ENCODE measurements around the gene CARMIL1.

Gene CARMIL1

DNA sequence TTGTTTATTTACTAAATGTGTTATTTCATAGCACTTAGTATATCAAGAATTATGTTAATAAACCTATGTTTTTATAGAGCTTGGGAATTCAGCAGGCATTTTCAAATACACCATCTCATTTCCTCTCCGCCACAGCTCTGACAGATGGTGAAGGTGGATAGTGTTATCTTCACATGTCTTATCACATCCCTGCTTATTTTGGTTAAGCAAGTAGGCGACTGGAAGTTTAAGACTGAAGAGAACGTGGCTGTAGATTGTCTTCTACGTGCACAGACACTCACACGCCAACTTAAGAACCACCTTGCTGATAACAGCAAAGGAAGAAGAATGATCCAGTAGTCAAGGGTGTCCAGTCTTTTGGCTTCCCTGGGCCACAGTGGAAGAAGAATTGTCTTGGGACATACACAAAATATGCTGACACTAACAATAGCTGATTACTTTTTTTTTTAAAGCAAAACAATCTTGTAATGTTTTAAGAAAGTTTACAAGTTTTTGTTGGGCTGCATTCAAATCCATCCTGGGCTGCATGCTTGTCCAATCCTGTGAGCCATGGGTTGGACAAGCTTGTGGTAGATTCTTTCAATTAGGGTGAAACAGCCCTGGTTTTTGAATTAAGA lies 329.5 kb downstream of the CARMIL1 start:
- peaks cover 8% of the 10 kb centered on the region for H3K4me1 ChIP-seq (ENCODE audit: control insufficient read depth, insufficient read depth, low read length)
- no peak overlapping the region for H3K9ac ChIP-seq (ENCODE audit: low read length)
- H3K4me3 ChIP-seq (ENCODE audit: low read length) = no peak overlapping the region
- H3K9me3 ChIP-seq (ENCODE audit: control insufficient read depth, low read length) = no peaks in the 10 kb centered on the region
- H3K36me3 ChIP-seq (ENCODE audit: control insufficient read depth, insufficient read depth, low read length, severe bottlenecking) = peaks cover 7% of the 10 kb centered on the region
- H3K27me3 ChIP-seq (replicated peaks; ENCODE audit: control insufficient read depth, insufficient read depth, low read length) = no peaks in the 10 kb centered on the region
- no peak for DNase-seq (ENCODE audit: low read depth)

- peaks cover 3% of the 10 kb centered on the region for H3K4me1 ChIP-seq (ENCODE audit: control insufficient read depth, insufficient read depth, low read length)
- no peaks in the 10 kb centered on the region for H3K9me3 ChIP-seq (ENCODE audit: control insufficient read depth, low read length)
- no peak overlapping the region for H3K9ac ChIP-seq (ENCODE audit: low read length)
- no peak for DNase-seq (ENCODE audit: low read depth)
- peaks cover 7% of the 10 kb centered on the region for H3K36me3 ChIP-seq (ENCODE audit: control insufficient read depth, insufficient read depth, low read length, severe bottlenecking)
- no peak overlapping the region for H3K4me3 ChIP-seq (ENCODE audit: low read length)
- no peaks in the 10 kb centered on the region for H3K27me3 ChIP-seq (replicated peaks; ENCODE audit: control insufficient read depth, insufficient read depth, low read length)
These were observed 333.5 kb downstream of the CARMIL1 start for GRCh38 chr6:25612666-25613065.

DNA sequence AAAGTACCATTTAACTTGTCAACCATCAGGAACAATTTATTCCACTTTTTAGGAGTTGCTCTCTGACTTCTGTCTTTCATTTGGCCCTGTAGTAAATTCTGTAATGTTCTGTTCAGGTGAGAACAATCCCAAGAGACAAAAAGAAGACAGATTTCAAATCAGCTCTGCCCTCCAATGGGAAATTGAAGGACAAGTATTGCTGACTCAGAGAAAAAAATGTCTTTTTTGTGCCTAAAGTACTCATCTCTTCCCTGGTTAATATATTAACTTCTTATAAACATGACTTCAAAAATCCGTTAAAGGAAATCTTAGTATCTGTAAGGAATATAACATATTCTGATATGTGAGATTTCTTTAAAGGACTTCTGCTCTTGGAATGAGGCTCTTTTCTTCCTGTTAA lies 334.2 kb downstream of the CARMIL1 start:
- no peaks in the 10 kb centered on the region for H3K4me1 ChIP-seq (ENCODE audit: control insufficient read depth, insufficient read depth, low read length)
- H3K27me3 ChIP-seq (replicated peaks; ENCODE audit: control insufficient read depth, insufficient read depth, low read length) = no peaks in the 10 kb centered on the region
- H3K9ac ChIP-seq (ENCODE audit: low read length) = no peak overlapping the region
- peaks cover 7% of the 10 kb centered on the region for H3K36me3 ChIP-seq (ENCODE audit: control insufficient read depth, insufficient read depth, low read length, severe bottlenecking)
- H3K9me3 ChIP-seq (ENCODE audit: control insufficient read depth, low read length) = no peaks in the 10 kb centered on the region
- DNase-seq (ENCODE audit: low read depth) = no peak
- H3K4me3 ChIP-seq (ENCODE audit: low read length) = no peak overlapping the region

DNA sequence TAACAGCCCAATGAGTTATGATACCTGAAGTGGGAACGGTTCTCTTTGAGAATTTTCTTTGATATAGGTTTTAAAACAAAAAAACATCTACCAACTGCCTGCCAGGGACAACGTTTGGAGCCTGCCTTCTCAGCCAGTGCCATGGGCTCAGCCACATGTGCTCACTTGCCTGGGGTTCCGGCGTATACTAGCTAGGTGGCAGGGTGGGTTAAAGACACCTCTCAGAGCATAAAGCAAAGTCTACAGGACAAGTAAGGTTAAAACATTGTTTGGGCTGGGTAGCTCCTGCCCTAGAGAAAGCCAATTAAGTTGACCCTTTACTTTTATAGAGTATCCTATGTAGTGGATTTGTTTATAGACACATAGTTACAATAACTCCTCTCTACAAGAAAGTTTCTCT lies 334.9 kb downstream of the CARMIL1 start:
- Histone ChIP-seq H3K9ac (ENCODE audit: low read length) (no peak overlapping the region), H3K27me3 (replicated peaks; ENCODE audit: control insufficient read depth, insufficient read depth, low read length) (no peaks in the 10 kb centered on the region), H3K9me3 (ENCODE audit: control insufficient read depth, low read length) (no peaks in the 10 kb centered on the region), H3K4me1 (ENCODE audit: control insufficient read depth, insufficient read depth, low read length) (no peaks in the 10 kb centered on the region), H3K36me3 (ENCODE audit: control insufficient read depth, insufficient read depth, low read length, severe bottlenecking) (peaks cover 7% of the 10 kb centered on the region), H3K4me3 (ENCODE audit: low read length) (no peak overlapping the region)
- DNase-seq (ENCODE audit: low read depth) = no peak

GRCh38 chr6:25615471-25615870 lies 336.3 kb downstream of the CARMIL1 start:
- DNase-seq (ENCODE audit: low read depth) = no peak
- Histone ChIP-seq H3K4me3 (ENCODE audit: low read length) (no peak overlapping the region), H3K36me3 (ENCODE audit: control insufficient read depth, insufficient read depth, low read length, severe bottlenecking) (peaks cover 4% of the 10 kb centered on the region), H3K9ac (ENCODE audit: low read length) (no peak overlapping the region), H3K27me3 (replicated peaks; ENCODE audit: control insufficient read depth, insufficient read depth, low read length) (no peaks in the 10 kb centered on the region), H3K9me3 (ENCODE audit: control insufficient read depth, low read length) (no peaks in the 10 kb centered on the region), H3K4me1 (ENCODE audit: control insufficient read depth, insufficient read depth, low read length) (no peaks in the 10 kb centered on the region)

DNA sequence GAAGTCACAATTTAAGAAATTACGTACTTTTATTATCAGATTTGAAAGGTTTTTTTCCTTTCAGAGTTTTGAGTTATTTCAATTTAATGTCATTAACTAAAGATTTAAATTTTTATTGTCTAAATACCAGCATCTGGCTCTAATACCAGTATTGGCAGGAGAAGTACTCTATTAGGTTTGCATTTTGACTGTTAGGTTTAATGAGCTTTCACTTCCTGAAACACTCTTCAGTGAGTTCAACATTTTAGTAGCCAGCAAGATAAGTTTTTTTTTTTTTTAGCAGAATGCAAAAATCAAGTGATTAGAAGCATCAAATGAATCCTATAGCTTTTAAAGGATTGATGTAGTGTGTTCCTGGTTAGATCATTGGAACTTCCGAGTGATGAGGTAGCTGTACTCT lies 338.8 kb downstream of the CARMIL1 start:
- Histone ChIP-seq H3K9ac (ENCODE audit: low read length) (no peak overlapping the region), H3K4me1 (ENCODE audit: control insufficient read depth, insufficient read depth, low read length) (no peaks in the 10 kb centered on the region), H3K36me3 (ENCODE audit: control insufficient read depth, insufficient read depth, low read length, severe bottlenecking) (peaks cover 12% of the 10 kb centered on the region), H3K9me3 (ENCODE audit: control insufficient read depth, low read length) (no peaks in the 10 kb centered on the region), H3K27me3 (replicated peaks; ENCODE audit: control insufficient read depth, insufficient read depth, low read length) (no peaks in the 10 kb centered on the region), H3K4me3 (ENCODE audit: low read length) (no peak overlapping the region)
- no peak for DNase-seq (ENCODE audit: low read depth)

GRCh38 chr6:25619217-25619616 lies 340.0 kb downstream of the CARMIL1 start:
- H3K9ac ChIP-seq (ENCODE audit: low read length) = no peak overlapping the region
- H3K4me1 ChIP-seq (ENCODE audit: control insufficient read depth, insufficient read depth, low read length) = no peaks in the 10 kb centered on the region
- no peaks in the 10 kb centered on the region for H3K9me3 ChIP-seq (ENCODE audit: control insufficient read depth, low read length)
- peaks cover 12% of the 10 kb centered on the region for H3K36me3 ChIP-seq (ENCODE audit: control insufficient read depth, insufficient read depth, low read length, severe bottlenecking)
- no peaks in the 10 kb centered on the region for H3K27me3 ChIP-seq (replicated peaks; ENCODE audit: control insufficient read depth, insufficient read depth, low read length)
- no peak for DNase-seq (ENCODE audit: low read depth)
- H3K4me3 ChIP-seq (ENCODE audit: low read length) = no peak overlapping the region

DNA sequence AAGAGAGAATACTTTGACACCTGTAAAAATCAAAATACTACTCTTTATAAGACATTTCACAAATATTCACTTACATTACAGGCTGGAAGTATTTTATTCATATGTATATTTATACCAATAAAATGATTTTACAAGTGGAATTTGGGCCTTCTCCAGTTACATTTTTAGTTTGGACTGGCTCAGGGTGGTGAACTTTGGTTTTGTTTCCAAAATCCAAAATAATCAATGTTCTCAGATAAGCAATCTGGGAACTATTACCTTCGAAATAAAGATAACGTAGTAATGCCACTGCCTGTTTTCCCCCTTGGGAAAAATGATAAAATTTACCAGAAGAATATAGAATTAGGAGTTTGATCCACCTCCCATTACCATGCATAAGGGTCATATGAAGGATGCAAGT lies 341.2 kb downstream of the CARMIL1 start:
- Histone ChIP-seq H3K4me1 (ENCODE audit: control insufficient read depth, insufficient read depth, low read length) (no peaks in the 10 kb centered on the region), H3K4me3 (ENCODE audit: low read length) (no peak overlapping the region), H3K9me3 (ENCODE audit: control insufficient read depth, low read length) (no peaks in the 10 kb centered on the region), H3K36me3 (ENCODE audit: control insufficient read depth, insufficient read depth, low read length, severe bottlenecking) (peaks cover 12% of the 10 kb centered on the region), H3K9ac (ENCODE audit: low read length) (no peak overlapping the region), H3K27me3 (replicated peaks; ENCODE audit: control insufficient read depth, insufficient read depth, low read length) (no peaks in the 10 kb centered on the region)
- DNase-seq (ENCODE audit: low read depth) = no peak

- Histone ChIP-seq H3K9ac (ENCODE audit: low read length) (no peak overlapping the region), H3K4me1 (ENCODE audit: control insufficient read depth, insufficient read depth, low read length) (no peaks in the 10 kb centered on the region), H3K4me3 (ENCODE audit: low read length) (no peak overlapping the region), H3K9me3 (ENCODE audit: control insufficient read depth, low read length) (no peaks in the 10 kb centered on the region), H3K27me3 (replicated peaks; ENCODE audit: control insufficient read depth, insufficient read depth, low read length) (no peaks in the 10 kb centered on the region), H3K36me3 (ENCODE audit: control insufficient read depth, insufficient read depth, low read length, severe bottlenecking) (peaks cover 12% of the 10 kb centered on the region)
- no peak for DNase-seq (ENCODE audit: low read depth)
These were observed 343.9 kb downstream of the CARMIL1 start for GRCh38 chr6:25623065-25623464.

DNA sequence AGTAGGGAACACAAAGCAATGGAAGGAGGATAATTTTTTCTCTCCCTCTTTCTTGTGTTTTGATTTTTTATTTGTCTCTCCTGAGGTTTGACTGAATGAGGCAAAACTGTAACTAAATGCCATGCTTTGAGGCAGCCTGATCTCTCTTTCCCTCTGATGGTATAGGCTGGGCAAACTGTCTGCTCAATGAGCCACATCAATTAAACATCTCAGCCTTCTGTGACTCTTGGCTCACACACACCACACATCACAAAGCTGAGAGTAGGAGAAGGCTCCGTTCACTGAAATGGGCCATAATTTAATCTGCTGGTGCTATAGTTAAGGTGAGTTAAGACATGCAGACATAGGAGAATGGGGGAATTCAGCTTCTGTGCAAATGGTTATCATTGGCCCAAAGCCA lies 344.7 kb downstream of the CARMIL1 start:
- H3K4me1 ChIP-seq (ENCODE audit: control insufficient read depth, insufficient read depth, low read length) = no peaks in the 10 kb centered on the region
- DNase-seq (ENCODE audit: low read depth) = no peak

DNA sequence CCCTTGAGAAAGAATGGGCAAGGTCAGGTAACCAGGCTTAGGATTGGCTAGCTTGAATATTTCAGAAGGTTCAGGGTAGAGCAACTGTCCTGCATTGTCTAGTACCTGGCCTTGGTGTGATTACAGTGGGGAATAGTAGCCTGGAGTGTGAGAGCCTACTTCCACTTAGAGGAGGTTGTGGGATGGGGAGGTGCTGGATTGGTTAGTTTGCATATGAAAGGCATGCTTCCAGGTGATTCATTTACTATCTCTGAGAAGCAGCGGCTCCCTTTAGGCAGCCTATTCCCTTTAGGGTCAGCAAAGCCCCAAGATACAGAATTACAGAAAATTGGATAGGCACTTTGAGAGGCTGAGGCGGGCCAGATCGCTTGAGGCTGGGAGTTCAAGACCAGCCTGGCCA lies 347.8 kb downstream of the CARMIL1 start:
- H3K36me3 ChIP-seq (ENCODE audit: control insufficient read depth, insufficient read depth, low read length, severe bottlenecking) = peaks cover 4% of the 10 kb centered on the region
- H3K9ac ChIP-seq (ENCODE audit: low read length) = no peak overlapping the region
- H3K9me3 ChIP-seq (ENCODE audit: control insufficient read depth, low read length) = no peaks in the 10 kb centered on the region
- no peak overlapping the region for H3K4me3 ChIP-seq (ENCODE audit: low read length)
- no peaks in the 10 kb centered on the region for H3K4me1 ChIP-seq (ENCODE audit: control insufficient read depth, insufficient read depth, low read length)
- peaks cover 10% of the 10 kb centered on the region for H3K27me3 ChIP-seq (replicated peaks; ENCODE audit: control insufficient read depth, insufficient read depth, low read length)
- no peak for DNase-seq (ENCODE audit: low read depth)

More for the DNA sequence above, 344.7 kb downstream of the CARMIL1 start:
- Histone ChIP-seq H3K9ac (ENCODE audit: low read length) (no peak overlapping the region), H3K27me3 (replicated peaks; ENCODE audit: control insufficient read depth, insufficient read depth, low read length) (no peaks in the 10 kb centered on the region), H3K36me3 (ENCODE audit: control insufficient read depth, insufficient read depth, low read length, severe bottlenecking) (peaks cover 12% of the 10 kb centered on the region), H3K9me3 (ENCODE audit: control insufficient read depth, low read length) (no peaks in the 10 kb centered on the region), H3K4me3 (ENCODE audit: low read length) (no peak overlapping the region)

Data from adipocyte (in vitro differentiated cells).